HG03565 (cell line): ENCODE data around the gene TTC39B.
"Not testable (repeated sequence)": the region's sequence is repeated elsewhere in the genome, so short reads cannot be mapped to it uniquely, and the experiment has no call there.

ENCODE experiments used
- ATAC-seq: cut with Tn5 transposase; IDR thresholded peaks from one replicate; pipeline ENCODE4 v1.9.1; 2021; ENCODE audit warnings: mild to moderate bottlenecking, moderate library complexity; ENCODE audit not compliant: unreplicated experiment

TTC39B gene

DNA sequence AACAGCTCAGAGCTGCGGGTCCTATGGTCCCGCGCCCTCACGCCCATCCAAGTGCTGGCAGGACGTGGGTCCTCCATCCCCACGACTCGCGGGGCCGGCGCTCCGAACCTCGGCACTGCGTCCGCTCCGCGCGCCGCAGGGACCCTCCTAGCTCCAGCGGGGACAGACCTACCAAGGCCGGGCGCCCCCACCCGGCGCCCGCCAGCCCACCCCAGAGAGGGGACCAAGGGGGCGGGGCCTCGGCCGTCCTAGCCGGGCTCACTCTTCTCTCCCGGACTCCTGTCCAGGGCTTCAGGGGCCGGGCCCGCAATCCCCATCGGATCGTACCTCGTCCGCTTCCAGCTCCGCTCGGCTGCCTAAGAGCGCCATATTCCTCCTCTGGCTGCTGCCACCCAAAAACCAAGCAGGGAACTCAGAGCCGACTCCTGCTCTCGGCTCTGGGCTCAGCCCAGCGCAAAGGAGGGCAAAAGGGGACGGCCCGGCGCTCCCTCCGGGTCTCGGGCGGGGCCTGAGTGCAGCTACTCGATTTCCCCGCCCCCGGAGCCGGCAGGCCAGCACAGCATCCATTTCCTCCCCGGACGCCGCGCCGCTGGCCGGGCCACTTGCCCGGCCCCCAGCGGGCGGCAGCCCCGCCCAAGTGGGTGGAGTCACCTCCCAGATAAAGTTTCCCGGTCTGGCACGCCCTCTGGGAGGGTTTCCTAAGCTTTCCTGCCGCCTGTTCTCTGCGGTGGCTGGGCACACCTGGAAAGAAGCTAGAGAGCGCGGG is at the start of gene TTC39B:
TTC39B (minus strand) TSS at position 460 of the 766 bp plus-strand sequence; CDS start at position 369, 91 bp downstream.
- ATAC-seq = peak; percentile 92

DNA sequence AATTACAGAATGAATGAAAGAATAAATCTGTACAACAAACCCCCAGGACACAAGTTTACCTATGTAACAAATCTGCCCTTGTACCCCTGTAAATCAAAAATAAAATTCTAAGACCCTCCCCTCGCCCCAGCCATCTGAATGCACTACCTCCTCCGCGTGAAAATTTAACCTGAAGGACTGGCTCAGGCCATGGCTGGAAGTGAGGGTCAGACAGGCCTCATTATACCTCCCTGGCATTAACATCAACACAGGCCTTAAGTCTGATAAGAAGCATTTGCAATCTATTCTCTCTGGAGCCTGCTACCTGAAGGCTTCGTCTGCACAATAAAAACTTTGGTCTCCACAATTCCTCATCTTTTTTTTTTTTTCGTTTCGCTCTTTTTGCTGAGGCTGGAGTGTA is 48.7 kb upstream of the TTC39B start:
- no peak for ATAC-seq

DNA sequence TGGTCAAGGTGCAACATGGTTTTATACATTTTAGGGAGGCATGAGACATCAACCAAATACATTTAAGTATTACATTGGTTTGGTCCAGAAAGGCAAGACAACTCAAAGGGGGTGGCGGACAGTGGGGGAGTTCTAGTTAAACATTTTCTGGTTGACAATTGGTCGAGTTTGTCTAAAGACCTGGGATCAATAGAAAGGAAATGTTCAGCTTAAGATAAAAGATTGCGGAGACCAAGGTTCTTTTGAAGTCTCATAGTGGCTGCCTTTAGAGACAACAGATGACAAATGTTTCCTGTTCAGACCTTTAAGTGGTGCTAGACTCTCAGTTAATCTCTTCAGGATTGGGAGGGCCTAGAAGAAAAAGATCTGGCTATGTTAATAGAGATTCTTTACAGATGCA is 47.7 kb upstream of the TTC39B start:
- ATAC-seq = no peak

DNA sequence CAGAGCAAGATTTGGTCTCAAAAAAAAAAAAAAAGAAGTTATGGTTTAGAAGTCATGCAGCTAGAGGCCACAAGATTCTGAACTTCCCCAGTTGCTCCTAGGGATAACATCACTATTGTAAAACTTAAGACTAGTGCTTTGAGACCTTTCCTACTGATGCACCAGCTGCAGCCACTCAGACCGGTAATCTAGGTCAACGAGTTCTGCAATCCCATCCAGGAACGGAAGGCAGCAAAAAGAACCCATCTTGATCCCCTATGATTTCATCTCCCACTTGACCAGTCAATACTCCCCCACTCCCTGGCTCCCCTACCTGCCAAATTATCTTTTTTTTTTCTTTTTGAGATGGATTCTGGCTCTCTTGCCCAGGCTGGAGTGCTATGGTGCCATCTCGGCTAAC is 46.9 kb upstream of the TTC39B start:
- ATAC-seq = no peak

DNA sequence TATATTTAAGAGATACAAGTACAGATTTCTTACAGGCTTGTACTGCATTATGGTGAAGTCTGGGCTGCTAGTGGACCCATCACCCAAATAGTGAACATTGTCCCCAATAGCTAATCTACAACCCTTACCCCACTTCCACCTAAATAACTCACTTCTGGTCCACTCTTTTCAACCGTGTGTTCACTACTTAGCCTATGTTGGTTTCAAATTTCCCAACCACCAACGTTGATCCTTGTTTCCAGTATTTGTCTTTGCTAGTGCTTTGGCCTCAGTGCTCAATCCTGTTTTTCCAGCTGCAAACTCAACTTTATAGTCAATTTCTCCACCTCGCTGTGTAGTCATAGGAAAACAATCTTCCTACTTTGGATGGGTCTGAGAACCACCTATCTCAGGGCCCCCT is 45.3 kb upstream of the TTC39B start:
- ATAC-seq = no peak

DNA sequence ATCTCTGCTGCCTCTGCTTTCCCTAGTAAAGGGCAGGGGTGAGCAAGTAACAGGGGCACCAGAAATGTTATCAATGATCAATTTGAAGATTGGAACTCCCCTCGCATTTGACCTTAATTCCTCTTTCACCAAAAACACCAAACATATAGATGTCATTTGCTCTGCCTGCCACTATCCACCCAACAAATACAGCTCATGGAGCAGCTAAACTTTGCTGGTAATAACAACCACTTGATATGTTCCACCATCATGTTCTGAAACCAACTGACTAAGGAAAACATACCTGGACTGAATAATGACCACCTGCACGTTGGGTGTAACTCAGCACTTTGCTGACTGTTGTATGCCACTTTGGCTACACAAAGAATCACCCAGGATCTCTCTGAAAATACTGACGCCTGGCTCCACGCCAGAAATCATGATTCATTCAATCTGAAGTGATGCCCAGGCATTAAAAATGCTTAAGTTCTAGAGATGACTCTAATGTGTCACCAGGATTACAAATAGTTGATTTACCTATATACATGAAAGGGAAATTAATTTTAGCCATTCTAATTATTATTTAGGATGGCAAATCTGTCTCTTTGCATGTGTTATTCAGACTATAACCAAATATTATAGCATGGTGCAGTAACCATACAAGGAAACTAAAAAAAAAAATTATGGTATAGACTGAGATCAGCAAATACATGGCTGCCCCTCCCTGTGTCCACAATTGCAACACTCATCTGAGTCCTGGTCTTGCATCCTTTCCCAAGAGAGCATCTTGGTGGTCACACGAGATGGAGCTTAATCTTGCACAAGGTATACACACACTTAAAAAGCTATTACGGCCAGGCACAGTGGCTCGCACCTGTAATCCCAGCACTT is 43.1 kb upstream of the TTC39B start:
- no peak for ATAC-seq

DNA sequence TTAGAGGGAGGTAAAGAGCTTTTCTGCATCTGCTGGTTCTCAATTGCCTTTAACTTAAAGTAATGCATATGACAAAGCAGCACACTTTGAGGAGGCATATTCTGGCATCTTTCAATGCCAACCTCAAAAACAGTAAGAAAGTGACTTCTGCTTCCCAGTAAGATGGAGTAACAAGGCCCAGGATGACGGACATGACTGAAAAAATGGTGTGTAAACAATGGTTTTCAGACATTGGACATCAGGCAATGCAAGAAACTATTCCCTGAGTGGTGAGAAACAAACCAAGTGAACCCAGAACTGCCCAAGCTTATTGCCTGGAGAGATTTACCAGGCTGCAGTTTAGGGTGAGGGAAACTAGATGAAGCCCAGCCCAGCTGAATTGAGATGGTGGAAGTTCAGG is 39.8 kb upstream of the TTC39B start:
- no peak for ATAC-seq

DNA sequence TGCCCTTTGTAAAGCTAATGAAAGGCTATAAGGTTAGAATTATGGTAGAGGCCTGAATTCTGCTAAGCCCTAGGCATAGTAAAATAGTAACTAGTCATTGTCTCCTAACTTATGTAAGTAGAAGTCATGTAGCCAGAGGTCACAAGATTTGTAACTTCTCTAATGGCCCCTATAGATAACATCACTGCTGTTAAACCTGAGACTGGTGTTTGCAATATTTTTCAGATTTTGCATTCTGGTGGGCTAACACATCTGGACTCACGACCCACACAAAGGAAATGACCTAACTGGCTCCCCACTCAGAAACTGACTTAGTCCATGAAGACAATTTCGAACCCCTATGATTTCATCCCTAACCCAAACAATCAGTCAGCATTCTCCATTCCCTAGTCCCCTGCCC is 37.2 kb upstream of the TTC39B start:
- ATAC-seq = no peak

DNA sequence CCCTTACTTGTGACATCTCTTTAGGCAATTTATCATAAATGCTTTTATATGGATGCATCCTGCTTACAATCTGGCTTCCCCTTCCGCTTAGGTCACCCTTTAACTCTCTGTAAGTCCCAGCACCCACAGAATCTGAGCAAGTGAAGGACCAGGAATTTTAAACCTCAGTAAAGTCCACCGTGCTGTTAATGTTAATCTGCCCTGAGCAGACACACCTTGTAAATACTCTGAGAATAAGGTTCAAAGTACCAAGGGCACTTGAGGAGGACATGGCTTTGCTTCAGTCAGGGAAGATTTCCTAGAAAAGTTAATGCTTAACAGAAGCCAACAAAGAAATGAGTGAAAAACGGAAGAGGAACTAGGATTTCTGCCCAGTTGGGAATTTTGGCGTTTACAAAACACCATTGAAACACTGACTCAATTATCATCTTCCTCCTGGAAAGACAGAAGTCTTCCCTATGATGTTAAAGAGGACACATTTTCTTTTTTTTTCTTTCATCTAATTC is 26.4 kb upstream of the TTC39B start:
- ATAC-seq = no peak

DNA sequence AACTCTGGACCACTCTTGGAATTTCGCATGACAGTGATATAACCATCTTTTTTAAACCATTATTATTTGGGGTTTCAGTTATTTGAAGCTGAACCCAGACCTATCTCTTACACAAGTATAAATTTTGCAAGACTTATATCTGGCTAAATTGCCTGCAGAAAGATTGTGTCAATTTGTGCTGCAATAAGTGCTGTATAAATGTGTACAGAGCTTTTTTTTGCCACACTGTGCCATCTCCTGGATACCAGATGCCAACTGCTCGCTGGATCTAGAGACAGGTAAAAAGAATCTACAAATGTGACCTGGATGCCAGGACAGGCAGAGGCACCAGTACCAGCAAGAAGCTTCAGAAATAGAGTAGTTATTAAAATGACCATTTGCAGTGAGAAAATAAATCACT is 25.9 kb upstream of the TTC39B start:
- ATAC-seq = no peak

DNA sequence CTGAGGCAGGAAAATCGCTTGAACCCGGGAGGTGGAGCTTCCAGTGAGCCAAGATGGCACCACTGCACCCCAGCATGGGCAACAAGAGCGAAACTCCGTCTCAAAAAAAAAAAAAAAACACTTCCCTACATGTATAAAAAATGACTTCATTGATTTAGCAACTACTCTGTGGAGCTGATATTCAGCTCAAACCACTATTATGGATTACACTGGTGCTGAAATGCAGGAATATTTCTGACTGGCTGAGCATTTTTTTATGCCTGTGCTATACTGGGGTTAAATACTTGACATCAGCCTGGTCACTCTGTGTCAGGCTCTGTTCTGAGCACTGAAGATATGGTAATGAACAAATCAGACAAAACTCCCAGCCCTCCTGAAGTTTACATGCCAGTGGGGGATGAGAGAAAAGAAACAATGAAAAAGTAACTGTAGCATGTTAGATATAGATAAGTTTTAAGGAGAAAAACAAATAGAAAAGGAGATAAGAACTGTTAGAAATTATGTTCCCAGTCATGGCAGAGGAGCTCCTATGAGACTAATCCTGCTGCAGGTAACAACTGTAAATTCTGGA is 22.6 kb upstream of the TTC39B start:
- ATAC-seq = no peak

DNA sequence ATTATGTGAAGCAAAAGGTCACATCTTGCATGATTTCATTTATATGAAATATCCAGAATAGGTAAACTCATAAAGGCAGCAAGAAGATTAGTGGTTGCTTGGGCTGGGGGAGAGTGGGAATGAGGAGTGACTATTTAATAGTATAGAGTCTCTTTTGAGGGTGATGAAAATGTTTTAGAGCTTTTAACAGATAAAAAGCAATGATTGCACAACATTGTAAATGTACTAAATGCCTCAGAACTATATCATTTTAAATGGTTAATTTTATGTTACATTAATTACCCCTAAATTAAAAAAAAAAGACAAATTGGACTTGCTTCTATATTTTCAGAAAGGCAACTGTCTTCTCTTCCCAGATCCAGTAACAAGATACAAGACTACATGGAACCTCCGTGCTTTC is 21.9 kb upstream of the TTC39B start:
- ATAC-seq = no peak

DNA sequence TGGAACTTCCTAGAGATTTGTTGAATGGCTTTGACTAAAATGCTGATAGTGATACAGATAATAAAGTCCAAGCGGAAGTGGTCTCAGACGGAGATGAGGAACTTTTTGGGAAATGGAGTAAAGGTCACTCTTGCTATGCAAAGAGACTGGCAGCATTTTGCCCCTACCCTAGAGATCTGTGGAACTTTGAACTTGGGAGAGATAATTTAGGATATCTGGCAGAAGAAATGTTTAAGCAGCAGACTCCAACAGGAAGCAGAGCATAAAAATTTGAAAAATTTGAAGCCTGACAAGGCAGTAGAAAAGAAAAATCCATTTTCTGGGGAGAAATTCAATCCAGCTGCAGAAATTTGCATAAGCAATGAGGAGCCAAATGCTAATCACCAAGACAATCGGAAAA is 15.7 kb upstream of the TTC39B start:
- not testable (repeated sequence) for ATAC-seq

DNA sequence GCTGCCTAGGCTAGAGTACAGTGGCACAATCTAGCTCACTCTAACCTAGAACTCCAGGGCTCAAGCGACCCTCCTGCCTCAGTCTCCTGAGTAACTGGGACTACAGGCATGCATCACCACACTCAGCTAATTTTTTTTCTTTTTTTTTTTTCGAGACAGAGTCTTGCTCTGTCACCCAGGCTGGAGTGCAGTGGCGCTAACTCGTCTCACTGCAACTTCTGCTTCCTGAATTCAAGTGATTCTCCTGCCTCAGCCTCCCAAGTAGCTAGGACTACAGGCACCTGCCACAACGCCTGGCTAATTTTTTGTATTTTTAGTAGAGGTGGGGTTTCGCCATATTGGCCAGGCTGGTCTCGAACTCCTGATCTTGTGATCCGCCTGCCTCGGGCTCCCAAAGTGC is 12.6 kb upstream of the TTC39B start:
- not testable (repeated sequence) for ATAC-seq

DNA sequence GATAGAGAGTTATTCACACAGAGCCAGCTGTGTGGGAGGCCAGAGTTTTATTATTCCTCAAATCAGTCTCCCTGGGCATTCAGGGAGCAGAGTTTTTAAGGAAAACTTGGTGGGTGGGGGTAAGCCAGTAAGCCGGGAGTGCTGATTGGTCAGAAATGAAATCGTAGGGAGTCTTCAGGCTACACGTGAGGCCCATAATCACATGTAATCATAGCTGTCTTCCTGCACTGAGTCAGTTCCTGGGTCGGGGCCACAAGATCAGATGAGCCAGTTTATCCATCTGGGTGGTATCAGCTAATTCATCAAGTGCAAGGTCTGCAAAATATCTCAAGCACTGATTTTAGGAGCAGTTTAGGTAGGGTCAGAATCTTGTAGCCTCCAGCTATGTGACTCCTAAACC is 10.8 kb upstream of the TTC39B start:
- ATAC-seq = no peak

DNA sequence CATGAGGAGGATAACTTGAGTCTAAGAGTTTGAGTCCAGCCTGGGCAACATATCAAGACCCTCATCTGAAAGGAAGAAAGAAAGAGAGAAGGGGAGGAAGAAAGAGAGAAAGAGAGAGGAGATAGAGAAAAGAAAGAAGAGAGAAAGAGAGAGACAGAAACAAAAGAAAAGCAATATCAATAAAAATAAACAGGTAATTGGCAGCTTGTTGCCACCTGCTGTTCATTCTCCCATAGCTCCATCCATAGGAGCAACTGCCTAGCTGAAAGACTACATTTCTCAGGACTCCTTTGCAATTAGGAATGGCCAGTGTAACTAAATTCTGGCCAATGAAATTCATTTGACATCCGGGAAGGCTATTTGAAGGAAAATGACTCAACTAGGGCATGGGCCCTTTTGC is 4.6 kb upstream of the TTC39B start:
- ATAC-seq = no peak

DNA sequence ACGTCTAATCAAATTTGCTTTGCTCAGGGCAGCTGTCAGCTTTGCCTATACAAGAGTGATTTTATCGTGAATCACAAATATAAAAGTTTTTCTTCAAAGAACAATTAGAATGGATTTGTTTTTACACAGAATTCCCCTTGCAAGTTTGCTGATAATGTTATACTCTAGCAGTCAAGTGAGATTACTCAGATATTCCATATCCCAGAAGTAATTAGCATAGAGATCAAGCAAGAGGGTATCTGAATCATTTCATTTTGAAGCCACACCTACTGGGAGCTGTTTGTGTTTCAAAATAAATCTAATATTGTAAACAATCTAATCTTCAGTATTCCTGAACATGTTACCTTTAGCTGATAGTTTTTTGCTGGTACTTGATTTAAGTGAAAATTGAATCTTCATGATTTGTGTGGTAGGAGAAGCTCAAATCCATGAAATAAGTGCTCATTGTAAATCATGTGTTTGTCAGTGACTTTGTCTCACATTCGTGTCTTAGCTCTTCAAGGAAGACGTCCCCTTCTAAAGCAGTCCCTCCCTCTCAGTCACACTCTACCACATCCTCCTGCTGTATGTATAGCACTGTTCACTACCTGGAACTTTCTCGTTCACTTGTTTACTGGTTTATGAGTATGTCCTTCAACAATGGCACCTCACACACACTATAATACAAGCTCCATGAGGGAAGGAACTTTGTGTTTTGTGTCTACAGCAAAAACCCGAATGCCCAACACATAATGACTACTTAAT is 3.3 kb upstream of the TTC39B start:
- ATAC-seq = no peak

DNA sequence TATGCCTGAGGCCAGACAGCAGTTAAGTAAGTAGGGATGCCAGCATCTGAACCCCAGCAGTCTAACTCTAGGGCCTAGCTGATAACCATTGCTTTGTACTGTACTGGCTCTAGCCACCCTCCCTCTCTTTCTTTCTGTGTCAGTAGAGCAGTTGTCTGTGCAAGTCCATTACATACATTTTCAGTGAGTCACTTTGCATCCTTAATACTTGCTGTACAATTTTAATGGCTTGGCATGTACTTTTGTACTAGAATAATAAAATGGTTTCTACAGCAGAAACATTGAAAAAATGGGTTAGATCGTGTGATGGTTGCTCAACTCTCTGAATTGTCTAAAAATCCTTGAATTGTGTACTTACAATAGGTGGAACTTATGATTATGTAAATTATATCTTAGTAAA is 1.5 kb upstream of the TTC39B start:
- ATAC-seq = no peak

DNA sequence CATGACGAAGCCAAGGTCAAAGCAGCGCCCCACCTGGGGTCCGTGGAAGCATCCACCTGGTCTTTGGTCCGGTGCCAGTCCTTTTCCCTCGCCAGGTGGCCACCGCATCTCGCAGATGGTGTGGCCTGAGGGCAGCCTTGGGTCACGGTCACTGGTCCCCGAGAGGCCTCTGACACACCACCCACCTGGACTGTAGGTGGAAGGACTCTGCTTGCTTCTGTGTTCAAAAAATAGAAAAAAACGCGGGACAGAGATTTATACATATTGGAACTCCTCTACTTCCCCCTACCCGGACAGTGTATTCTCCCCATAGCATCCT is 466 bp upstream of the TTC39B start:
- ATAC-seq = peak; percentile 9

DNA sequence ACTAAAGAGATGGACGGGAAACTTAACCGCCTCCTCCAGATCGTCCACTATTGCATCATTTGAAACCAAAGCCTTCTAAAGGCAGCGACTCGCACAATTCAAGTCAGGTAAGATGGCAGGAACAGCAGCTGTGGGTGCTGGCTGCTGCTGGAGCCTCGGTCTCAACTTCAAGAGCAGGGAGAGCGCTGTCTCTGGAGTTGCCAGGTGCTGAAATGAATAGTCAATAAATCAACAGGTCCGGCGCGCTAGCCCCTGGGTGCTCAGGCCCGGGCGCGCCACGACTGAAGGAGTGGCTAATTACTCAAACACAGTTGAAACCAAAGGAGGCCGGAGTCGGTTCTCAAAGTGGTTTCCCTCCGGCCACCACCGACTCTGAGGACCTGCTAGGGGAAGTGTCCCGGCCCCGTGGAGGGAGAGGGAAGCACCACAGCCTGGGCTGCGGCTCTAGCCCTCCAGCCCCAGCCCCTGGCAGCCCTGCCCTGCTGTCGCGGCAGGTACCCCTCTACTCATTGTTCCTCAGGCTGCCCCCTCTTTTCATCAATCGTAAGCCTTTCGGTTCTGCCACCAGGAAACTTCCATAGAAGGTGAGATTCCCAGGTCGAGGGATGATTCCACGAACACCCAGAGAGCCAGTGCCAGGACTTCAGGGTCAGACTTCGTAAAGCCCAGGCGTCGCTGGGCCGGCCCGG is 804 bp downstream of the TTC39B start:
- ATAC-seq = no peak

DNA sequence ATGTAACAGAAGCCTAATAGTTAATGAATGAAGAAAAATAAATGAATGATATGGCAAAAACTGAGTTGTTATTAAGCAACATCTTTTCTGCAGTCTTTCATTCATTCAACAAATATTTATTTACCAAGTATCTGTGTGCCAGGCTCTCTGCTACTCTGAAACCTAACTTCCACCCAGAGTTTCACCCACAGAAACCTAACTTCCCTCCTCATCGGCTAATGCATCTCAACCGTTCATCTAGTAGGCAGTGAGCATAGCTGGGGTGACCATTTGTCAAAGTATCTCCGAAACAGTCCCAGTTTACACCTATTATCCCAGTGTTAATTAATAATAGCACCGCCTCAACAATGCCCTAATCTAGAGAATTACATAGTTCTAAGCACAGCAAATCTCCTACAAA is 1.5 kb downstream of the TTC39B start:
- ATAC-seq = no peak
